ENCODE measurements around the gene FECH.
"Not testable (repeated sequence)": the region's sequence is repeated elsewhere in the genome, so short reads cannot be mapped to it uniquely, and the experiment has no call there.

FECH gene

DNA sequence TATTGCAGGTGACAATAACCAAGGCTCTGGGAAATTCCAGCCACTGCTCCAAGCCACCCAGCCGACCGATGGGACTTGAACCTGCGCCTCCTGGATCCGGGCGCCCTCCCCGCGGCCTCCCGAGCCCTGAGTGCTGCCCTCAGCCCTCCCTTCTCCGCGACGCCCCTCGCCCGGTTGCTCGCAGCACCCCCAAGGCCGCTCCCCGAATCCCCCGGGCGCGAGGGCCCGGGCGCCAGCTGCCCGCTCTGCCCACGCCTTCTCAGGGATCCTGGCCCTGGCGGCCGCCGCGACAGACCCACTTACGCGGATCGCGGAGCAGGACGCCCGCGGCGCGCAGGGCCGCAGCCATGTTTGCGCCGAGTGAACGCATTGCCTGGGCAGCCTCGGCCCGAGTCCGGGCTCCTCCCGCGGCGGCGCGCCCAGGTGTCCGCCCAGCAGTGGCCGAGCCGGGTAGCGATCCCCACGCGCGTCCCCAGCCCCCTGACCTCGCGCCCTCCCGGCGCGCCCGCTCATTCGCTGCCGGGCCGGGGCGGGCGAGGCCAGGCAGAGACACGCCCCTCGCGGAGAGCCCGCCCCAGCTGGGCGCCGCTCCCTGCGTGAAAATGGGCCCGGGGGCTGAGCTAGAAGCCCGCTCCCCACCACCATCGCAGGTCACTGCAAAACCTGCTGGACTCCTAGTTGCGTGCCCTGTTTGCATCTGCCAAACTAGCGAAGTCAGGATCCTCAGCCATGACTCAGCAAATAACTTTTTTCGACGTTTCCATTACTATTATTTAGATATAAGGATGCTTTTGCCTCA is at the start of gene FECH:
Gene FECH (minus strand): TSS at position 452 of the 799 bp plus-strand sequence. CDS start 82 bp downstream, at position 370.
- DNase-seq (ENCODE audit: low read depth in 2 of 2) = peak; percentile 40 to 45

DNA sequence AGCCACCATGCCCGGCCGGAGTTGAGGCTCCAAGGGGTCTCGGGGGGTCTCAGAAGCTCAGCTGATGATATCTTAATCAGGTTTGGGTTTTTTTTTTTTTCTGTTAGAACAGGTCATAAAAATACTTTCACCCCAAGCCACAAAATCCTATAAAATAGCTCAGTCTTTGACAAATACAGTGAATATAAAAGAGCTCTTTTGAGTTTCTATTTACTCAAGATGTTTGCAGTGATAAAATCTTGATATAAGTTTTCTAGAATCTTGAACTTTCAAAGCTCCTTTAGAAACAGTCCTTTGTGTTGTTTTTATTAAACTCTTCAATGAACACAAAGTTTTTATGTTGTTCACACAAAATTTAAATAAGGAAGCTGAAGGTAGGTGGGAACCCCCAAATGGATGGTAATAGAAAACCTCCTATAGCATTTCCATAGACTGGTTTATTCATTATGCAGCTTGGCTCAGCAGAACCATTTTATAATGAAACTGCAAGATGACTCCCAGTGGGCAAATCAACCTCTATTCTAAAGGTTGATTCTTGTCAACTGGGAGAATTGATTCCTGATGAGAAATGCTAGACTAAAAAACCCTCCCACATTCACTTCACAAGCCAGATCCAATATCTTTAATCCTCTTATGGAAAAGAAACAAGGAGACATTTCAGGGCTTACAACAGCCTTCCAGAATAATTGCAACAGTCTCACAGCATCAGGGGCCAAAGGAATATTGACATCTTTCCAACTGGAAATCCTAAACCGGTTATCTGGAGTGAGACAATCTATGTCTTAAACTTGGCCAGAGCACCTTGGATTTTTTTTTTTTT is 48.7 kb upstream of the FECH start:
- no peak for DNase-seq (ENCODE audit: low read depth in 2 of 2)

- no peak for DNase-seq (ENCODE audit: low read depth in 2 of 2)
Measured at GRCh38 chr18:57631697-57632096, 45.2 kb upstream of the FECH start.

DNA sequence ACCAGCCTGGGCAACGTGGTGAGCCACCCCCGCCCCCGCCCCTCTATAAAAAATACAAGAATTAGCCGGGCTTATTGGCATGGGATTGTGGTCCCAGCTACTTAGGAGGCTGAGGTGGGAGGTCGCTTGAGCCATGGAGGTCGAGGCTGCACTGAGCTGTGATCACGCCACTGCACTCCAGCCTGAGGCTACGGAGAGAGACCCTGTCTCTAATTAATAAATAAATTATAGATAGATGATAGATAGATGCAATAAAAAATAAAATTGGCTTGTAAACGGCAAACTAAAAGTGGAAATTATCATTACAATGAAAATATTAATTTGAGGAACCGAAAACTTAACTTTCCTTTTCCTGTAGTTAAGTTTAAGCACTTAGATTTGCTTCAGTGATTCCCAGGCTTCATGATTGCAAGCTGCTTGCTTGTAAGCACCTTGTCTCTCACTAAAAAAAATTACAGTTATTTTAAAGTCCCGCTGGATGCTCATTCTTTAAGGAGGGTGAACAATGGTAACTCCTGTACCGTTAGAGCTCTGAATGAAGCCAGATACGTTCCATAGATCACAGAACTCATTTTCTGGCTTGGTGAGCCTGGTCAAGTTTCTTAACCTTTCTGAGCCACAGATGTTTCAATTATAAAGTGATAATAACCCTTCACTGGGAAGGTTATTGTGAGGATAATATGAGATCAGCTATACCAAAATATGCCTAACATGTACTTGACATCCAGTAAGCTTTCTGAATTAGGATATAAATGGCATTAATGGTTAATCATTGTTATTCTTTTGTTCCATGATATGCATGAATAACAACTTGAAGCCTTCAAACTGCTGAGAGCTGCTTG is 44.5 kb upstream of the FECH start:
- DNase-seq (ENCODE audit: low read depth in 2 of 2) = no peak

DNA sequence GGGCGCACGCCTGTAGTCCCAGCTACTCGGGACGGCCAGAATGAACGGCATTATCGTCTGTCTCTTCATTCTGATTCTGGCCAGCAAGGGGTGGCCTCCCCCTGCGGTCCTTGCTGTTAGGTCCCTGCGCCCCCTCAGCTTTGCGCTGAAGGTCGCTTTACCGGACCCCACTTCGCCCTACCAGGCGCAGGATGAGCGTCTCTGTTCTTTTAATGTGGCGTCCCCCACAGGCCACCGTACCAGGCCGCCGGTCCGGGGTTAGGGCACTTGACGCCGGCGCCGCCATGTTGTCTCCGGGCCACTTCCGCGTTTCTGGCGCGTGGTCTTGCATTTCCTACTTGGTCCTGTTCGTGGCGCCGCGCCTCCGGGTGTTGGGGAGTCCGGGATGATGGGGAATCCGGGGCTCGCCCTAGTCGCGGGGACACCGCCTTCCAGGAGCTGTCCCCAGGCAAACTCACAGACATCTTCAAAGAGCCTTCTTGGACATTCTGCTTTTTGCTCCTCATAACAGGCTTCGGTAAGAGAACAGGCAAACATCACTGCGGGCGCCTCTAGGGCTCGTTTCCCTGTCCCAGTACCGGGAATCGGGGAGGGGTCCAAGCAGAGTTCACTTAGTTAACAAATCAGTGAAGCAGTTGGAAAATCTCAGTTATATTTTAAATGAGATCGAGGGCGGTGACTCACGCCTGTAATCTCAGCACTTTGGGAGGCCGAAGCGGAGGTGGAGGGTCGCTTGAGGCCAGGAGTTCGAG is 43.7 kb upstream of the FECH start:
- DNase-seq (ENCODE audit: low read depth in 2 of 2) = peak; percentile 91 to 93

DNA sequence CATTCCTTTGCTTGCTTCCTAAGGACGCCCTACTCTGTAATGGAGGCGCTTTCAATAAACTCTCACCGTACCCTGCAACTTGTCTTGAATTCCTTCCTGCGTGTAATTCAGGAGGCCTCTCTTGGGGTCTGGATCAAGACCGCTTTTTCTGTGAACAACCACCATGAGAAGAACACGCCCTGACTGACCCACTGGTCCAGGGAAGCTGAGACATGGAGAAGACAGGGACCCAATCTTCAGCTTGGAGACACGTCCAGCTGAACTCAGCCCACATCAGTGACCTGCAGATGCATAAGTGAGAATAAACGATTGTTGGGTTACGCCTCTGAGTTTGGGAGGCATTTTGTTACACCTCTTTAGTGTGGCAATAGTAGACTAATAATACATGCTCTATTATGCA is 42.9 kb upstream of the FECH start:
- DNase-seq (ENCODE audit: low read depth in 2 of 2) = no peak

DNA sequence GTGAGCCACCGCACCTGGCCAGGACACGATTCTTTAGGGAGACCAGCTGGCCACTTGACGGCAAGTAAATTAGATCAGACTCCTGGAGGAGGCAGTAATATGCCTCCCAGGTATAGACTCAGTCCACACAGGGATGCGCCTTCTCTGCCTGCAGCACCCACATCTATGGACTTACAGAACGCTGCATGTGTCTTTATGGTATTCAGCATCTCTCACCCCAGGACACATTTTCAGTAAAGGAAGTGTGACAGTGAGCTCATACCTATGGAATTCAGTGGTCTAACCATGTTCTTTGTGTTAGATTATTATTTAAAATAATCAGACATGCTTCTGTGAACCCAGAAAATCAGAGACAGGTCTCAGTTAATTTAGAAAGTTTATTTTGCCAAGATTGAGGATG is 41.0 kb upstream of the FECH start:
- DNase-seq (ENCODE audit: low read depth in 2 of 2) = no peak

DNA sequence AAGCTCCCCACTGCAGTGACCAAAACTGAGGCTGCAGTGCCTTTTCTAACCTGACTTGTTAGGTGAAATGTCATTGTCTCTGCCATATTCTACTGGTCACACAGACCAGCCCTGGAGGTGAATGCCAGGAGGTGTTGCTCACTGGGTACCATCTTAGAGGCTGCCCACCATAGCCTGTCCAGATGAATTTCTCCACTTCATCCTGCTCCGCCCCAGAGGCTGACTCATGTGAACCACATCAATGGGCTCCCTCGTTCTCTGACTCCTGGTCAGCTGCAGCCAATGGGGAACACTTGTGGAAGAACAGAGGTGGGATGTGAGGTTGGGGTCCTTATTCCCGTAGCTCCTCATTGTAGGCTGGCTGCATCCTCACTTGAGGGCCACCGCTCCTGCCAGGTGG is 38.5 kb upstream of the FECH start:
- no peak for DNase-seq (ENCODE audit: low read depth in 2 of 2)

GRCh38 chr18:57621246-57621604 is 34.7 kb upstream of the FECH start:
- DNase-seq (ENCODE audit: low read depth in 2 of 2) = no peak

DNA sequence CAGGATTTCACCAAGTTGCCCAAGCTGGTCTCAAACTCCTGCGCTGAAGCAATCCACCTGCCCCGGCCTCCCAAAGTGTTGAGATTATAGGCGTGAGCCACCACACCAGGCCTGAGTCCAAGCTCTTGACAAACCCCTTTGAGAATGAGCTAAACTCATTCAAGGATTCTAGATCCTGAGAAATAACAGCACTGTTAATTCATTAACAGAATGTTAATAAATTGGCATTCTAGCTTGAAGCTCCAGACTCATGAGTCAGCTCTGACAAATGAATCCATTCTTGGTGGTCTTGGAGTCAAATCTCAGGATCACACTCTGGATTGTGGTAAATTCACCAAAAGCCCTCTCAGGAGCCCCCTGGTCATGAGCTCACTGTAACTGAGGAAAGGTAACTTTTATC is 33.4 kb upstream of the FECH start:
- DNase-seq (ENCODE audit: low read depth in 2 of 2) = no peak

- DNase-seq (ENCODE audit: low read depth in 2 of 2) = no peak
Measured at GRCh38 chr18:57618910-57619309, 32.4 kb upstream of the FECH start.

GRCh38 chr18:57603871-57604270 is 17.4 kb upstream of the FECH start:
- no peak for DNase-seq (ENCODE audit: low read depth in 2 of 2)

GRCh38 chr18:57595347-57595746 is 8.8 kb upstream of the FECH start:
- DNase-seq (ENCODE audit: low read depth in 2 of 2) = no peak

DNA sequence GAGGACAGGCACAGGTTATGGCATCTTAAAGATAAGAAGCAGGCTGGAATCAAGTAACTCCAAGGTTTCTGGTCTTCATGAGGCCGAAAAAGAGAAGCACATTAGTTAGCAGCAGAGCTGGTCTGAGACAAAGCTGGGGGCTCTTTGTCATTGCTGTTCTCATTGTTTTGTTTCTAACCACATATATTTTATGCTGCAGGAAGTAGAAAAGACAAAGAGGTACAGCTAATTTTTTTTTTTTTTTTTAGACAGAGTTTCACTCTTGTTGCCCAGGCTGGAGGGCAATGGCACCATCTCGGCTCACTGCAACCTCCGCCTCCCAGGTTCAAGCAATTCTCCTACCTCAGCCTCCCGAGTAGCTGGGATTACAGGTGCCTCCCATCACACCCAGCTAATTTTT is 6.2 kb upstream of the FECH start:
- DNase-seq (ENCODE audit: low read depth in 2 of 2) = not testable (repeated sequence)

GRCh38 chr18:57589161-57589560 is 2.7 kb upstream of the FECH start:
- no peak for DNase-seq (ENCODE audit: low read depth in 2 of 2)

DNA sequence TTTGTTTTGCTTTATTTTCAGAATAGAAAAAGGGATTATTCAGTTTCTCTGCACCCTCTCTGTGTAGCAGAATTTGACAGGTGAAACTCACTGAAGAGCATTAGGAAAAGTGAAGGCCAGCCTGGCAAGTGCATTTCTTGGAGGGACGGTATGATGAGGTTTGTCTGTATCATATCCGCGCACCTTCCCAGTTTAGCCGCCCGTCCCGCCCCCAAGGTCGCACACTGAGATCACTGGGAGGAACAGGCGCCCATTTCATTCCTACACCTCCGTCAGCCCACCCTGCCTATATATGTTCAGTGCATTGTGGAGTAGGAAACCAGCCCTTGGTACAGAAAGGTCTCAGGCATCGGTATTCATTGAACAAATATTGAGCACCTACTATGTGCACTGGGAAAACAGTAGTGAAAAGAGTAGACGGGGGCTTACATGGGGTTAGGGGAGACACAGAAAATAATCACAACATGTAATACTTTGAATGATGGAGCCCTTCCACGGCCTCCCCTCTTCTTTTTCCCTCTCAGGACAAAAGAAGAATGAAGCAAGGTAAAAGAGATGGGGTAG is 678 bp upstream of the FECH start:
- DNase-seq (ENCODE audit: low read depth in 2 of 2) = no peak

DNA sequence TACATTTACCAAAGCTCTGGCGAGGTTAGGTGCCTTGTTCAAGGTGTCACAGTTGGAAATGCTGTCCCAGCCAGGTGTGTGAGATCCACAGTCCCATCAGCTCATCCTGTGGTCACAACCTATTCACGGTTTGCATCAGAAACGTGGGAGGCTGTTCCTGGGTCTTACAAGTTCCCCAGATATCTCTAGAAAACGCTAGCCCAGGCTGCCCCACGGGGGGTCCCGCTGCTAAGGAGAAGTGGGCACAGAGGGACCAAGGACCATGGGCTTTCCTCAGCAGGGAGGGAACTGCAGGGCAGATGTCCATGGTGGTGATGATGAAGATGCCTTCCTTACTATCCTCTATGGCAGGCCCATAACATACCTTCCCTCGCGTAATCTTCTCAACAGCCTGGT is 649 bp downstream of the FECH start:
- DNase-seq (ENCODE audit: low read depth in 2 of 2) = peak in 1 of 2 donors; percentile 12

GRCh38 chr18:57585421-57585820 is 1.1 kb downstream of the FECH start:
- DNase-seq (ENCODE audit: low read depth in 2 of 2) = no peak

GRCh38 chr18:57584444-57584843 is 2.1 kb downstream of the FECH start:
- DNase-seq (ENCODE audit: low read depth in 2 of 2) = no peak

DNA sequence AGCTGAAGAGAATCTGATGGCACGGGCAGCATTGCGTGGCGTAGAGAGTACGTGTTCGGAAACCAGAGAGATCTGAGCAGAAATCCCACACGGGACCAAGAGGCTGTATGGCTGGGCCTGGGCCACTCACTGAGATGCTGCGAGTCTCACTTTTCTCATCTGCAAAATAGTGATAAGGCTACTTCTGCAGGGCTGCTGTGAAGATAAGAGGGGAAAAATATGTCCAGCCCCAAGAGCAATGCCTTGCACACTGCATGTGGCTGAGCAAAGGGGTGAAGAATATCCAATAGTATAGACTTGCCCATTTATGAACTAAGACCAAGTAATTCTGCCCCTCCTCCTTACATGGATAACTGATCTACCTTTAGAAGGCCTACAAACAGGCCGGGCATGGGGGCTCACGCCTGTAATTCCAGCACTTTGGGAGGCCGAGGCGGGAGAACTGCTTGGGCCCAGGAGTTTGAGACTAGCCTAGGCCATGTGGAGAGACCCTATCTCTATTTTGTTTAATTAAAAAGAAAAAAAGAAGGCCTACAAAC is 3.1 kb downstream of the FECH start:
- DNase-seq (ENCODE audit: low read depth in 2 of 2) = no peak

Data from activated CD4-positive, alpha-beta T cell treated with anti-CD3 and anti-CD28 coated beads for 24 hours (primary cell).